NOMO-1 treated with DMSO at 0.1 percent for 48 hours (cell line): ENCODE results near the gene GSTM3.

Experiments used
- DNase-seq: peaks from one replicate; lab custom pipeline; 2025; ENCODE audit not compliant: unreplicated experiment; lab: John Stamatoyannopoulos, UW

Gene GSTM3

GRCh38 chr1:109740615-109741373 is at the start of gene GSTM3:
Gene GSTM3, minus strand, starts transcription at chr1:109741038. Its CDS starts 751 bp downstream, at chr1:109740287.
- no peak for DNase-seq

GRCh38 chr1:109790329-109790728 is 49.5 kb upstream of the GSTM3 start:
- DNase-seq = no peak

GRCh38 chr1:109789551-109790180 is 48.8 kb upstream of the GSTM3 start:
- no peak for DNase-seq

- peak; percentile 70 for DNase-seq
Observed at GRCh38 chr1:109788695-109789521, 48.1 kb upstream of the GSTM3 start.

- DNase-seq = no peak
Observed at GRCh38 chr1:109787845-109788601, 47.2 kb upstream of the GSTM3 start.

GRCh38 chr1:109787211-109787844 is 46.5 kb upstream of the GSTM3 start:
- no peak for DNase-seq

GRCh38 chr1:109786531-109787021 is 45.7 kb upstream of the GSTM3 start:
- no peak for DNase-seq

- no peak for DNase-seq
Observed at GRCh38 chr1:109786112-109786480, 45.3 kb upstream of the GSTM3 start.

- DNase-seq = no peak
Observed at GRCh38 chr1:109785446-109786111, 44.7 kb upstream of the GSTM3 start.

GRCh38 chr1:109784551-109785252 is 43.9 kb upstream of the GSTM3 start:
- no peak for DNase-seq

- DNase-seq = no peak
Observed at GRCh38 chr1:109783436-109783835, 42.6 kb upstream of the GSTM3 start.

- no peak for DNase-seq
Observed at GRCh38 chr1:109782927-109783326, 42.1 kb upstream of the GSTM3 start.

- no peak for DNase-seq
Observed at GRCh38 chr1:109782514-109782913, 41.7 kb upstream of the GSTM3 start.

- DNase-seq = no peak
Observed at GRCh38 chr1:109781806-109782205, 41.0 kb upstream of the GSTM3 start.

- DNase-seq = no peak
Observed at GRCh38 chr1:109780982-109781381, 40.1 kb upstream of the GSTM3 start.

- no peak for DNase-seq
Observed at GRCh38 chr1:109777980-109778625, 37.3 kb upstream of the GSTM3 start.

GRCh38 chr1:109777436-109777835 is 36.6 kb upstream of the GSTM3 start:
- no peak for DNase-seq

- DNase-seq = peak; percentile 72
Observed at GRCh38 chr1:109776911-109777310, 36.1 kb upstream of the GSTM3 start.
